PC-9 (cell line): ENCODE measurements around the gene SOX13. TPM values are rescaled to one million over a fixed set of nuclear protein-coding genes. Genes with fewer than 3 reads are reported as not detected.

Experiments used
- BruUV-seq: library from RNA; stranded (reverse); fragments of 400-500 nt; replicated peaks from 2 replicates; lab custom pipeline; 2021; lab: Mats Ljungman, UMichigan
- CTCF ChIA-PET: fragments of 300-600 bp; sonication (Branson Sonifier 250); formaldehyde crosslinking; loops from one replicate; lab custom pipeline; 2022; ENCODE audit warnings: antibody characterized with exemption; lab: Charles Lee
- POLR2A ChIA-PET: fragments of 300-600 bp; sonication (Branson Sonifier 250); formaldehyde crosslinking; loops from one replicate; lab custom pipeline; 2022; ENCODE audit warnings: antibody characterized with exemption; ENCODE audit not compliant: unreplicated experiment; lab: Charles Lee
- DNase-seq, 2 experiments: peaks; one replicate each; pipeline versions ENCODE4 v3.0.0 to v3.0.0-alpha.2; 2015 to 2022; ENCODE audit warnings: mixed read lengths in 1 of 2
- H2AFZ ChIP-seq: fragments of 200-600 bp; sonication (generic); 2 replicates; pipeline ENCODE4 v1.8.1; 2017; ENCODE audit warnings: antibody characterized with exemption
- H3F3A ChIP-seq: fragments of 200-600 bp; sonication (generic); 2 replicates; pipeline ENCODE4 v1.8.1; 2017; ENCODE audit warnings: antibody characterized with exemption, mild to moderate bottlenecking, low read depth; ENCODE audit not compliant: insufficient read depth
- H3K27ac ChIP-seq: fragments of 200-600 bp; sonication (generic); 2 replicates; pipeline ENCODE4 v1.6.1; 2016; ENCODE audit warnings: mixed run types
- H3K27me3 ChIP-seq: fragments of 200-600 bp; sonication (generic); 2 replicates; pipeline ENCODE4 v1.6.1; 2016; ENCODE audit warnings: low read depth, mixed run types; ENCODE audit not compliant: insufficient read depth
- H3K36me3 ChIP-seq: fragments of 200-600 bp; sonication (generic); 2 replicates; pipeline ENCODE4 v1.6.1; 2016; ENCODE audit warnings: low read depth, mixed run types
- H3K4me1 ChIP-seq: fragments of 200-600 bp; sonication (generic); replicated peaks from 2 replicates; pipeline ENCODE4 v1.6.1; 2016; ENCODE audit warnings: mixed run types; ENCODE audit not compliant: insufficient read depth
- H3K4me2 ChIP-seq: fragments of 200-600 bp; sonication (generic); 2 replicates; pipeline ENCODE4 v1.6.1; 2017; ENCODE audit warnings: mixed run types
- H3K4me3 ChIP-seq: fragments of 200-600 bp; sonication (generic); 2 replicates; pipeline ENCODE4 v1.6.1; 2016; ENCODE audit warnings: mixed run types
- H3K79me2 ChIP-seq: fragments of 200-600 bp; sonication (generic); 2 replicates; pipeline ENCODE4 v1.6.1; 2017; ENCODE audit warnings: low read depth, mixed run types
- H3K9me2 ChIP-seq: fragments of 200-600 bp; sonication (generic); 2 replicates; pipeline ENCODE4 v1.8.1; 2017; ENCODE audit warnings: mild to moderate bottlenecking; ENCODE audit not compliant: insufficient read depth
- H3K9me3 ChIP-seq: fragments of 200-600 bp; sonication (generic); 2 replicates; pipeline ENCODE4 v1.8.1; 2016; ENCODE audit warnings: low read depth; ENCODE audit not compliant: insufficient read depth
- H4K20me1 ChIP-seq: fragments of 200-600 bp; sonication (generic); 2 replicates; pipeline ENCODE4 v1.8.1; 2017; ENCODE audit not compliant: insufficient read depth
- CTCF ChIP-seq: fragments of 200-600 bp; sonication (generic); conservative IDR thresholded peaks from 2 replicates; pipeline ENCODE4 v1.6.1; 2017; ENCODE audit warnings: mixed run types, antibody characterized with exemption, mild to moderate bottlenecking, moderate library complexity
- EZH2 ChIP-seq: fragments of 200-600 bp; sonication (generic); IDR thresholded peaks from 2 replicates; pipeline ENCODE4 v1.8.0; 2017; ENCODE audit warnings: antibody characterized with exemption, low read depth
- intact Hi-C: fragments of 100-400 bp; cut with micrococcal nuclease; formaldehyde crosslinking; loops from one replicate; pipeline ENCODE4 v1.10.0; 2022; ENCODE audit not compliant: unreplicated experiment
- total RNA-seq: library from RNA; stranded (reverse); gene quantifications from 2 replicates; pipeline ENCODE4 v1.2.3, GENCODE V29; 2021

Gene SOX13
- total RNA-seq, 1 experiment from 2014 or later: 89.9 TPM

- ChIA-PET POLR2A (no interaction called here), CTCF (interaction anchor here (0.7 kb wide), 1 partner anchor 24 kb away, joined by 16 read pairs; no protein-coding TSS in a partner anchor)
- peaks cover 42% of the 10 kb centered on the region for H3K4me1 ChIP-seq
- H3F3A ChIP-seq: peaks cover 17% of the 10 kb centered on the region; the same call in 1 of the 2 replicates
- no peaks in the 10 kb centered on the region for H3K27me3 ChIP-seq
- H3K79me2 ChIP-seq: peaks cover 64% of the 10 kb centered on the region
- no peak for DNase-seq
- no peak overlapping the region for H3K4me3 ChIP-seq
- no TSS peak for BruUV-seq
- H3K27ac ChIP-seq: 0 out of 2 replicates have a peak overlapping the region, but pooled peaks have one; percentile 31
- no peak for TF ChIP-seq CTCF
- TF ChIP-seq EZH2: no peak
- H3K9me2 ChIP-seq: no peaks in the 10 kb centered on the region
- H3K4me2 ChIP-seq: no peak overlapping the region
- H2AFZ ChIP-seq: no peak overlapping the region
- peaks cover 16% of the 10 kb centered on the region for H4K20me1 ChIP-seq
- intact Hi-C loops: no loop called here
- H3K9me3 ChIP-seq: no peaks in the 10 kb centered on the region
- H3K36me3 ChIP-seq: peaks cover 22% of the 10 kb centered on the region
These were observed 42.2 kb downstream of the SOX13 start for GRCh38 chr1:204115116-204115515.

- H3K4me1 ChIP-seq: peaks cover 28% of the 10 kb centered on the region
- H2AFZ ChIP-seq: no peak overlapping the region
- H3K9me2 ChIP-seq: no peaks in the 10 kb centered on the region
- intact Hi-C loops: no loop called here
- CTCF ChIA-PET: interaction anchor here (0.6 kb wide), 1 partner anchor 68 kb away, joined by 3 read pairs; no protein-coding TSS in a partner anchor
- H3K9me3 ChIP-seq: no peaks in the 10 kb centered on the region
- H3F3A ChIP-seq: peaks cover 5% of the 10 kb centered on the region; the same call in 1 of the 2 replicates
- no peak for DNase-seq
- H3K27ac ChIP-seq: no peak overlapping the region
- no peak for TF ChIP-seq CTCF
- TF ChIP-seq EZH2: no peak
- POLR2A ChIA-PET: interaction anchor here (0.6 kb wide), 1 partner anchor 286 kb away, joined by 5 read pairs; no protein-coding TSS in a partner anchor
- no peak overlapping the region for H3K4me3 ChIP-seq
- peaks cover 50% of the 10 kb centered on the region for H3K79me2 ChIP-seq
- H3K27me3 ChIP-seq: no peaks in the 10 kb centered on the region
- no TSS peak for BruUV-seq
- H4K20me1 ChIP-seq: peaks cover 9% of the 10 kb centered on the region; the same call in 1 of the 2 replicates
- H3K4me2 ChIP-seq: no peak overlapping the region
- H3K36me3 ChIP-seq: peaks cover 32% of the 10 kb centered on the region
These were observed 43.6 kb downstream of the SOX13 start for GRCh38 chr1:204116539-204116938.

GRCh38 chr1:204121840-204122555 lies 49.1 kb downstream of the SOX13 start:
- no peak overlapping the region for H3K27ac ChIP-seq
- peak in 1 of 2 experiments; percentile 27 for DNase-seq
- H3K4me2 ChIP-seq: no peak overlapping the region
- H2AFZ ChIP-seq: no peak overlapping the region
- peaks cover 25% of the 10 kb centered on the region for H3F3A ChIP-seq
- BruUV-seq: no TSS peak
- H4K20me1 ChIP-seq: no peaks in the 10 kb centered on the region
- peaks cover 3% of the 10 kb centered on the region for H3K4me1 ChIP-seq
- no peaks in the 10 kb centered on the region for H3K9me2 ChIP-seq
- intact Hi-C loops: loop anchor here (10.0 kb wide), 1 partner anchor 137 kb away; no protein-coding TSS in a partner anchor
- TF ChIP-seq EZH2 (no peak), CTCF (no peak)
- H3K9me3 ChIP-seq: no peaks in the 10 kb centered on the region
- H3K36me3 ChIP-seq: peaks cover 33% of the 10 kb centered on the region
- ChIA-PET CTCF (interaction anchor here (0.6 kb wide), 1 partner anchor 272 kb away, joined by 4 read pairs; no protein-coding TSS in a partner anchor), POLR2A (no interaction called here)
- no peaks in the 10 kb centered on the region; the same call in none of the 2 replicates for H3K79me2 ChIP-seq
- no peak overlapping the region for H3K4me3 ChIP-seq
- no peaks in the 10 kb centered on the region for H3K27me3 ChIP-seq
